ENCODE measurements around the gene PCDH9.
A peak's percentile ranks its signal among the peaks of the same experiment; 100 is the strongest.
"Not testable (repeated sequence)": the region's sequence is repeated elsewhere in the genome, so short reads cannot be mapped to it uniquely, and the experiment has no call there.

The PCDH9 gene

GRCh38 chr13:67125681-67126080 is 104.5 kb downstream of the PCDH9 start:
- DNase-seq (ENCODE audit: low read depth, low spot score), result no peak

DNA sequence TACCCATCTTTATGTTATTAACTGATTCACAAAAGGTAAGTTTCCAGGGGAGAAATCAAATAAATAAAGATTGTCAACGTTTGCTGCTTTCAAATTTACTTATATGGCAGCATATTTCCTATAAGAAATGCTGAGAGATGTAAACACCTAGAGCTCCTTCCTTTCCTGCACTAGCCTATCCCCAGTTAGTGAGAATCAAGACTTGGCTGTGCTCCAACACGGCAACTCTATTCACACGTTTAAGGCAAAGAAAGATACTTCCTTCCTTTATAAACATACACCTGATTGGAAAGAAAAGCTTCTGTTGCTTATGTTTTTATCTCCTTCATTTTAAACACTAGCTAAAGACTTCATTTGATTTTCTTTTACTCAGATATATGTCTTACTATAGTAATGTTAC is 107.0 kb downstream of the PCDH9 start:
- DNase-seq (ENCODE audit: low read depth, low spot score), result no peak

- DNase-seq (ENCODE audit: low read depth, low spot score), result no peak
Observed at GRCh38 chr13:67122251-67122650, 107.9 kb downstream of the PCDH9 start.

DNA sequence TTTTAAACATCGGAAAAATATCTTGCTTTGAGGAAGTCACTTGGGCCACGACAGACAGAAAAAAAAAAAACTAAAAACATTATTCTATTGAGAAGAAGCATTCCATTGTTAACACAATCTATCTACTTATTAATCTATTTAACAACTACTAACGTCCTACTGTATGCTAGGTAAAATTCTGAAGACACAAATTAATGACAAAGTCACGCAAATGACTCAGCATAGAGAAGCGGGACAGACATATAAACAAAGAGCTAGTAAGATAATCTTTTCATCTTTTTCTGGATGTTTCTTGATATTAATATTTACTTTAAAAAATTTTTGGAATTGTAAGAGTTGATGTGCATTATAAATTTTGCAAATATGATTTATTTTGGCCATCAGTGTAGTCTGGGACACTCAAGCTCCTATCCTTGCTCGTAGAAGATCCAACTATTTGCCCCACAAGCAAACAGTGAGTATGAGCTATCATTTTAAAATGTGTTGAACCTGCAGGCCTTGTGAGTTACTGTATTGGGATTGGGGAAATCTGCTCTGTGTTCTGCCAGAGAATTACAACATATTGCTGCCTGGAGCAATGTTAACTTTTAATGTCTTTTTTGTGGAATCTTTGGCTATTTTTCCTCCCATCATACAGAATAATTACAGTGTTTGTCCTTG is 109.1 kb downstream of the PCDH9 start:
- DNase-seq (ENCODE audit: low read depth, low spot score), result no peak

GRCh38 chr13:67119481-67119894 is 110.6 kb downstream of the PCDH9 start:
- DNase-seq (ENCODE audit: low read depth, low spot score), result peak; percentile 54

GRCh38 chr13:67118277-67118676 is 111.9 kb downstream of the PCDH9 start:
- DNase-seq (ENCODE audit: low read depth, low spot score), result no peak

DNA sequence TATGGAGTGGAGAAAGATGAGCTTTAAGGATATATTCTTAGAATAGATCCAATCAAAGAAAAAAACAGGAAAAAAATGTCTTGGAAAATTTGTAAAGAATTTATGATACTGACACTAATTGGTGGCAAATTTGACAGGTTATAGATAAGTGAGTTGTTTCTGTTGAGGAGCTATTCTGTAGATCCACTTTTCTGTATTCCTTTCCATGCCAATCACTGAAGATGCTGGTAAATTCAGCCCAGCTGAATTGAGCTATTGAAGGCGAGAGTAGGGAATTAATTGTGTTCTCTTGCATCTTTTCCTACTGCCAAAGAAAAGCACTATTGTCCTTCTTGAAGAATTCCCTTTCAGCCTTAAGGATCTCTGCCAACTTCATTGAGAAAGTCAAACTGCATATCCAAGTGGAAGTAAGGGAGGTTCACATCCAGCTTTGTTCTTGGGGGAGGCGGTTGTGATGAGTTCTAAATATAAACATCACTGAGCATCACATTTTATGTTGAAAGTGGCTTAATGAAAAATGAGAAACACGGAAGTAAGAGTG is 113.1 kb downstream of the PCDH9 start:
- DNase-seq (ENCODE audit: low read depth, low spot score), result no peak

DNA sequence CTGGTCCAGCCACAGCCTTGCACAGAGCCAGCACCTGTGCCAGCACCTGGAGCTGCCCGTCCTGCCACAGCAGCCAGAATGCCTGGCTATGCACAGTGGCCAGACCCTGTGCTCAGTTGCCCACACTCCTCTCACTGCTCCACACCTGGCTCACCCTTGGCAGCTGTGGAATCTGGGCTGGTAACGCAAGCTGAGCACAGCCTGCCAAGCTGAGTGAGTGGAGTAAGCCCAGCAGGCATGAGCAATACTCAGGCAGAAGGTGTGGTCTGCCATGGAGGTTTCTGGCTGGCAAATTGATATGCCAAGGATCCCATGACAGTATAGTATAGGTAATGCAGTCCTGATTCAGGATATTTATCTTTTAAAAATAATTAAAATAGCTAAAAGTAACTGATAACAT is 122.2 kb downstream of the PCDH9 start:
- DNase-seq (ENCODE audit: low read depth, low spot score), result no peak

- no peak for DNase-seq (ENCODE audit: low read depth, low spot score)
Observed at GRCh38 chr13:67106502-67107057, 123.6 kb downstream of the PCDH9 start.

DNA sequence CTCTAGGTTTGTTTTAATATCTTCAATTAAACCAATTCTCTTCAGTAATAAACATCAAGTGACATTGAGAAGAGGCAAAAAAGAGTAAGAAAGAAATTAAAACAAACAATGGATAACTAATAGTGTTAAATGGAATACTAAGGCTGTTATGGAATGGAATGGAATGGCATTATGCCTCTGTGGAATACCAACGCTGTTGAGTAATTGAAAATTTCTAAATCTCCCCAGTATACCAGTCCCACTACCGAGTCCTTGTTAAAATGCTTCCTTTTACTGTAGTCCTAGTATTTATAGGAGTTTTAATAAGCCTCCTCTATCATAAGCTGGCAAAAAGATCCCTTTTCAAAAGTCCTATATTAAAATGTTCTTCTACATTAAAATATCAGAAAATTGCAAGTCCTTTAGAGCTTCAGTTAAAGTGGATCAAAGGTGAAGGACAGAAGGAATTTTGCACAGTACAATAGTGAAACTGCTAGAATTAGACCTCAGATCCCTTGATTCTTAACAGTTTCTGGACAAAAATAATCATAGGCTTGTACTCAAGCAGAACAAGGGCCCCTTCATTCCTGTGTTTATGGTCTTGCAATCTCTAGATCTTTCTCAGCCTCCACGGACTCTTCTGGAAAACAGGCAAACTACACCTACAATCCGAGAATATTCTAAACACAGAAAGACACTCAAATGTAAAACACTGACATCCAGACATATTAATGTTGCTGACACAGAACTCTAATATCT is 128.2 kb downstream of the PCDH9 start:
- DNase-seq (ENCODE audit: low read depth, low spot score), result no peak

- DNase-seq (ENCODE audit: low read depth, low spot score), result no peak
Observed at GRCh38 chr13:67100730-67101129, 129.4 kb downstream of the PCDH9 start.

DNA sequence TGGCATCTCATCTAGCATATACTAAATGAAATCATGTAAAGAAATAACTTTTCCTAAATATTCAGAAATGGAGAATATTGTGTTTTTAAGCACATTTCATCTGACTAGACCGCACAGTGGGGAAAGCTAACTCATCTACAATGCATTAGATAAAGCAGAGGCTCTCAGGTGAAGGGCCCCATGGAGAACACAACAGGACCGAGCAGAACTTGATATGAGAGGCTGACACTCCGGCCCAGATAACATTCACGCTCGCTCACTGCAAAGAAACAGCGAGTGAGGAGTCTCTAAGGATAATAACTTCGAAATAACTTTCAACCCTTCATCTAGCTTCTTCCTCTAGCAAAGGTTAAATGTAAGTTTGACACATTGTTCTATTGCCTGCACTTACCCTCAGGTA is 130.6 kb downstream of the PCDH9 start:
- DNase-seq (ENCODE audit: low read depth, low spot score), result no peak

- no peak for DNase-seq (ENCODE audit: low read depth, low spot score)
Observed at GRCh38 chr13:67097892-67098452, 132.2 kb downstream of the PCDH9 start.

- DNase-seq (ENCODE audit: low read depth, low spot score), result not testable (repeated sequence)
Observed at GRCh38 chr13:67096893-67097292, 133.2 kb downstream of the PCDH9 start.

GRCh38 chr13:67096418-67096817 is 133.7 kb downstream of the PCDH9 start:
- DNase-seq (ENCODE audit: low read depth, low spot score), result no peak

DNA sequence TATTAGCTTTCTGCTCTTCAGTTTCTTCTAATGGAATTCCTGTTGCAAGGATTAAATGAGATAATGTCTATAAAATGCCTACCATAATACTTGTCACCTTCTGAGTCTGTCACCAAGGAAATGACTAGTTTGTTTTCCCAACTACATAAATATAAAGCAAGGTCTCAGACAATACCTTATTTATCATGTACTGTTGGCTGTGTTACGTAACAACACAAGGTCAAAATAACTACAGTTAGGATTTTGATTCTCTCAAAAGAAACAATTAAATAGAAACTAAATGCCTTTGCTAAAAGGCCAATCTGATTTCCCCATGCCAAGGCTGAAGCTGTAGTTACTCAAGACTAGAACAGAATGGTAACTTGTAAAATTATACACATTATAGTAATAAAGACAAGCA is 134.5 kb downstream of the PCDH9 start:
- DNase-seq (ENCODE audit: low read depth, low spot score), result no peak

DNA sequence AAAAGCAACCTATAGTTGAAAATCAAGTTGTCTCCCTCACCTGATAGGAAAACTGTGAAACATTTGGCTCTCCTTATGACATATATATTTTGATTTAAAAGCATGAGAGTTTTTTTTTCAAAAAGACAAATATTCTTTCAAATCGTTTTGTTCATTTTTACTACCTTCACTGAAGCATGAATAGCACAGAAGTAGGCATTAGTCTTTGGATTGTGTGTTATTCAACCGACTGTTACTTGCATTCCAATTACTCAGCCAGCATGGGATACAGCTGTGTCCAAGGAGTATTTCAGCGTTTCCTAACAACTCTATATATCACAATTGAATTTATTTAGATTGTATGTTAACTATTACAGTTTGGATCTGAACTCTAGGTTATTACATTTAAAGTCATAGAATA is 135.2 kb downstream of the PCDH9 start:
- no peak for DNase-seq (ENCODE audit: low read depth, low spot score)

DNA sequence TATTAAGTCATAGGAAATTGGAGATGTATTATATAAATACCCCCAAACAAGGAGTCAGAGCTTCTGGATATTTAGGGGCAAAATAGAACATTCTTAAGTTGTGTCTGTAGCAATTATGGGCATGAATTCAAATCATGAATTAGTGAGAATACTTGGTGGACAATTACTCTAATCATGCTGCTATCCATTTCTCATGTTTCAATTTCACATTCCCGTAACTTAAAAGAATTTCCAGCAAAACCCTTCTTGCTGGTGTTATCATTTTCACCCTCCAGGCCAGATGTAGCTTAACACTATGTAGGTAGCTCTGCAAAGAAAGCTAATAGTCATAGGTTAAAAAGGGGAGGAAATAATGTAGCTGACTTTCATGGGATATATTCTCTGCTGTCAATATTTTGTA is 136.1 kb downstream of the PCDH9 start:
- DNase-seq (ENCODE audit: low read depth, low spot score), result no peak

DNA sequence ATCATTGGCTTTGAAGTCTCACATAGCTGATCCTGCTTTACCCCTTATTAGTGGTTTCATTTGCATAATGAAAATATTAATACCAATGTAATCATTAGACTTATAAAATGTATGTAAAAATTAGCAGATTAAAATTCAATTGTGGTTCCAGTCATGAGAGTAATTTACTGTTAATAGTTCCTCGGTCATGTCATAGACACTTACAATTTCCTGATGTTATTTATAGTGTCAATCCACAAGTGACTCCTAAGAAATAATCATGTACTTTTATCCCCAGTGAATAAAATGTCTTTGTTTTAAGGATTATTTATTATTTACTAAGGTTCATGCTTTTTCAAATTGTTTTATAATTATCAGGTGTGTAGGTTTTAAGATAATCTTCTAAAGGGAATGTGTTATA is 138.5 kb downstream of the PCDH9 start:
- DNase-seq (ENCODE audit: low read depth, low spot score), result no peak

- DNase-seq (ENCODE audit: low read depth, low spot score), result no peak
Observed at GRCh38 chr13:67090856-67091255, 139.3 kb downstream of the PCDH9 start.

GRCh38 chr13:67087527-67087926 is 142.6 kb downstream of the PCDH9 start:
- no peak for DNase-seq (ENCODE audit: low read depth, low spot score)

GRCh38 chr13:67086260-67086659 is 143.9 kb downstream of the PCDH9 start:
- no peak for DNase-seq (ENCODE audit: low read depth, low spot score)

DNA sequence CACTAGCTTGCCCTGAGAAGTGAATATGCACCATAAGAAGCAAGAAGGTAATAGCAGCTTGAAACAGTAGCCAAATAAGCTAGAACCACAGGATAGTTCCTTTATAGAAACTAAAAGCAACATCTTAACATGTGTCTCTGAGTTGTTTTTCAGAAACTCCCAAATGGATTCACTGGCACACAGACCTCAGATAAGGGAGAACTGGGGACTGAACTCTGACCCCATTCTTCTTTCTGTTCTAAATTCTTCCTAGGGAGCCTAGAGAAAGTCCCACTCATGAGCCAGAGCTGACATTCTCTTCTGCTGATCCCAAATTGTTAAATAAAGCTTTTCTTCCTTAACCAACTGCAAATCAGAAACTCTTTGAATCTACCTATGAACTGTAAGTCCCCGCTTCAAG is 146.1 kb downstream of the PCDH9 start:
- DNase-seq (ENCODE audit: low read depth, low spot score), result no peak
